ENCODE results near the gene SPRR3.

- no peak for TF ChIP-seq SNAI2 (CRISPR knock-in tag; IDR thresholded peaks at IDR 0.05)
- no peak for TF ChIP-seq PPARA (CRISPR knock-in tag; IDR thresholded peaks at IDR 0.05; ENCODE audit: borderline replicate concordance)
These were observed 3.1 kb upstream of the SPRR3 start for GRCh38 chr1:152998476-152998875.

Data from SK-N-SH treated with all-trans-retinoic acid at 6 μM for 48 hours (cell line).